ENCODE measurements around the gene HSPB8.

Gene HSPB8

DNA sequence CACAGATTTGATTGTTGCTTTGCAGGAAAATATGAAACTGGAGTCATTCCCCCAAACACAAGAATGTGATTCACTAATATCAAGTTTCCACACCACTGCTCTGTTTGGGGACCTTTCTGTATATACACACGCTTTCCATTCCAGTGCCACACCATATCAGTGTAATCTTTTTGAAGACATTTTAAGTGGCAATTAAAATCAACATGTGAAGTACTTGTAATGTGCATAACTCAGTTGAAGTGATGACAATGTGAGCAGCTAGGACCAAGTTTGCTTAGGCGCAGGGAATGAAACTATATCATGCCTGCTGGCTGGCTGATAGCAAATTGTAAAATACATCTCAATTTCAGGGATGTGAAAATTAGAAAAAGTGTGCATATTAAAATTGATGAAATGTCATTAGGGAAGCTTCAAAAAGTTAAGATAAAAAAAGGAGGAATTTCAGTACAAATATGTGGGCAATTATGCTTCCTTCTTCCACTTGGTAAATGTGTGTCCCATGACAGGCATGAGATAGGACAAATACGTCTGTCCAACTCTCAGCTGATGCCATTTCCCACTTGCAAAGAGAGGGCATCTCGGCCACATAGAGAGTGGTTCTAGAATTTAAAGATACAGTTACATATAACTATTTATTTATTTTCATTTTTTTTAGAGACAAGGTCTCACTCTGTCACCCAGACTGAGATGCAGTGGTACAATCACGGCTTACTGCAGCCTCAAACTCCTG, 43.7 kb downstream of the HSPB8 start:
- H3K9ac ChIP-seq = no peak overlapping the region
- H3K4me1 ChIP-seq (ENCODE audit: low read depth, poor library complexity, severe bottlenecking) = no peaks in the 10 kb centered on the region
- H3K27ac ChIP-seq = no peak overlapping the region
- no peaks in the 10 kb centered on the region for H3K36me3 ChIP-seq (ENCODE audit: insufficient read depth)
- no peak overlapping the region for H2AFZ ChIP-seq (ENCODE audit: low read depth)
- H3K4me2 ChIP-seq = no peak overlapping the region
- TF ChIP-seq, protein P1, sequence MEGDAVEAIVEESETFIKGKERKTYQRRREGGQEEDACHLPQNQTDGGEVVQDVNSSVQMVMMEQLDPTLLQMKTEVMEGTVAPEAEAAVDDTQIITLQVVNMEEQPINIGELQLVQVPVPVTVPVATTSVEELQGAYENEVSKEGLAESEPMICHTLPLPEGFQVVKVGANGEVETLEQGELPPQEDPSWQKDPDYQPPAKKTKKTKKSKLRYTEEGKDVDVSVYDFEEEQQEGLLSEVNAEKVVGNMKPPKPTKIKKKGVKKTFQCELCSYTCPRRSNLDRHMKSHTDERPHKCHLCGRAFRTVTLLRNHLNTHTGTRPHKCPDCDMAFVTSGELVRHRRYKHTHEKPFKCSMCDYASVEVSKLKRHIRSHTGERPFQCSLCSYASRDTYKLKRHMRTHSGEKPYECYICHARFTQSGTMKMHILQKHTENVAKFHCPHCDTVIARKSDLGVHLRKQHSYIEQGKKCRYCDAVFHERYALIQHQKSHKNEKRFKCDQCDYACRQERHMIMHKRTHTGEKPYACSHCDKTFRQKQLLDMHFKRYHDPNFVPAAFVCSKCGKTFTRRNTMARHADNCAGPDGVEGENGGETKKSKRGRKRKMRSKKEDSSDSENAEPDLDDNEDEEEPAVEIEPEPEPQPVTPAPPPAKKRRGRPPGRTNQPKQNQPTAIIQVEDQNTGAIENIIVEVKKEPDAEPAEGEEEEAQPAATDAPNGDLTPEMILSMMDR (conservative IDR thresholded peaks at IDR 0.05; ENCODE audit: low read depth, low read length) = no peak
- no peaks in the 10 kb centered on the region for H3K27me3 ChIP-seq (ENCODE audit: insufficient read depth, low read depth)
- H3K79me2 ChIP-seq (ENCODE audit: insufficient read depth, low read depth) = no peaks in the 10 kb centered on the region
- no peaks in the 10 kb centered on the region for H4K20me1 ChIP-seq (ENCODE audit: insufficient read depth)
- no peak overlapping the region for H3K4me3 ChIP-seq (IDR thresholded peaks at IDR 0.05; ENCODE audit: insufficient read depth, low read depth, low read length)

DNA sequence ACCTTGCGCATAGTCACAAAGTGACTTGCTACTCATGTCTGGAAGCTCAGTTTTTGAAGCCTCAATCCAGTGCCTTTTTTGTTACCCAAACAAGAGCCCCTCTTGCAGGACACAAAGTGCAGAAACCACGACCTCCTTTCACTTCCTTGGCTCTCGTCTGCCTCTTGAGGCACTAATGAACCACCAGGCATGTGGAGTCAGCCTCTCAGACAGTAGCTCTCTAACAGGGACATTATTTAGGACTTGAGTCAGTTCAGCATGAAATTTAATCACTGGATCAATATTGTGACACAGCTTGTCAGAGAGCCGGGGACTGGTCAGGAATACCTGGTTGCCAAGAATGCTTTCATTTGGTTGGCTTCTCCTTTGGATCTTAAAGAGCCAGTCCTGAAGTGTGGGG, 46.7 kb downstream of the HSPB8 start:
- no peaks in the 10 kb centered on the region for H4K20me1 ChIP-seq (ENCODE audit: insufficient read depth)
- H3K27ac ChIP-seq = no peak overlapping the region
- no peaks in the 10 kb centered on the region for H3K36me3 ChIP-seq (ENCODE audit: insufficient read depth)
- TF ChIP-seq, protein P1 (conservative IDR thresholded peaks at IDR 0.05; ENCODE audit: low read depth, low read length) = no peak
- no peak overlapping the region for H3K4me3 ChIP-seq (IDR thresholded peaks at IDR 0.05; ENCODE audit: insufficient read depth, low read depth, low read length)
- no peak overlapping the region for H2AFZ ChIP-seq (ENCODE audit: low read depth)
- H3K79me2 ChIP-seq (ENCODE audit: insufficient read depth, low read depth) = no peaks in the 10 kb centered on the region
- no peaks in the 10 kb centered on the region for H3K4me1 ChIP-seq (ENCODE audit: low read depth, poor library complexity, severe bottlenecking)
- H3K9ac ChIP-seq = no peak overlapping the region
- H3K27me3 ChIP-seq (ENCODE audit: insufficient read depth, low read depth) = no peaks in the 10 kb centered on the region
- H3K4me2 ChIP-seq = no peak overlapping the region

DNA sequence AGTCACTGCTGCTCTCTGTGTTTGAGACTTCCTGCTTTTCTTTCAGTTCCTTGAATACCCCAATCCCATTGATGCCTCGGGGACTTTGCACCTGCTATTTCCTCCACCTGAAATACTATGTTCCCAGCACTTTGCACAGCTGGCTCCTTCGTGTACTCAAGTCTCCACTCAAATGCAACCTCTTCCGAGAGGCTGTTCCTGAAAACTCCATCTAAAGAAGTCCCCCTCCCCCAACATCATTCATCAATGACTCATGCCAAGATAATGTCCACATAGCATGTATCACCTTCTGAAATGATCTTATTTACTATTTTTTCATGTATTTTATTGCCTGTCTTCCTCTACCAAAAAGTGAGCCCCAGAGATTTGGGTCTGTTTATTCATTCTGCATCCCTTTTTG, 48.6 kb downstream of the HSPB8 start:
- Histone ChIP-seq H3K4me2 (no peak overlapping the region), H3K4me3 (IDR thresholded peaks at IDR 0.05; ENCODE audit: insufficient read depth, low read depth, low read length) (no peak overlapping the region)
- TF ChIP-seq, protein P1 (conservative IDR thresholded peaks at IDR 0.05; ENCODE audit: low read depth, low read length) = no peak

DNA sequence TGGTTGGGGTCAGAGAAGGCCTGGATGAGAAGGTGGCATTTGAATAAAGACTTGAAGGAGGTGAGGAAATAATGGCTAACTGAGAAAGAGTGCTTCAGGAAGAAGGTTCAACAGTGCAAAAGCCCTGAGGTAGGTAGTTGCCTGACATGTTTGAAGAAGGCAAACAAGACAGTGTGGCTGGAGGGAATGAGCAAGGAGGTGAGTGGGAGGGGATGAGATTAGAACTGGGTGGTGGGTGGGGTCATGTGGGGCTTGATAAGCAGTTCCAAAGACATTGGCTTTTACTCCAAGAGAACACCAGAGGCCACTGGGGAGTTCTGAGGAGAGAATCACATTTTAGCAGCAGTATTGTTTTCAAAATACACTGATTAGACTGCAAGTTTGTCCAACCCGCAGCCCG, 50.5 kb downstream of the HSPB8 start:
- Histone ChIP-seq H3K4me1 (ENCODE audit: low read depth, poor library complexity, severe bottlenecking) (no peaks in the 10 kb centered on the region), H4K20me1 (ENCODE audit: insufficient read depth) (no peaks in the 10 kb centered on the region), H3K4me2 (no peak overlapping the region), H3K27ac (no peak overlapping the region), H3K9ac (no peak overlapping the region), H2AFZ (ENCODE audit: low read depth) (no peak overlapping the region), H3K36me3 (ENCODE audit: insufficient read depth) (no peaks in the 10 kb centered on the region), H3K79me2 (ENCODE audit: insufficient read depth, low read depth) (no peaks in the 10 kb centered on the region), H3K4me3 (IDR thresholded peaks at IDR 0.05; ENCODE audit: insufficient read depth, low read depth, low read length) (no peak overlapping the region), H3K27me3 (ENCODE audit: insufficient read depth, low read depth) (no peaks in the 10 kb centered on the region)
- TF ChIP-seq, protein P1 (conservative IDR thresholded peaks at IDR 0.05; ENCODE audit: low read depth, low read length) = no peak

More for the DNA sequence above, 48.6 kb downstream of the HSPB8 start:
- H4K20me1 ChIP-seq (ENCODE audit: insufficient read depth) = no peaks in the 10 kb centered on the region
- H3K36me3 ChIP-seq (ENCODE audit: insufficient read depth) = no peaks in the 10 kb centered on the region
- H3K27me3 ChIP-seq (ENCODE audit: insufficient read depth, low read depth) = no peaks in the 10 kb centered on the region
- H2AFZ ChIP-seq (ENCODE audit: low read depth) = no peak overlapping the region
- no peak overlapping the region for H3K27ac ChIP-seq
- no peaks in the 10 kb centered on the region for H3K4me1 ChIP-seq (ENCODE audit: low read depth, poor library complexity, severe bottlenecking)
- no peaks in the 10 kb centered on the region for H3K79me2 ChIP-seq (ENCODE audit: insufficient read depth, low read depth)
- no peak overlapping the region for H3K9ac ChIP-seq

Data from KMS-11 (cell line).